Glutamatergic neuron (in vitro differentiated cells): Measurements from ENCODE around the gene ARHGAP32. TPM values are rescaled to one million over a fixed set of nuclear protein-coding genes. Genes with fewer than 3 reads are reported as not detected.

Source experiments
- DNase-seq: peaks from one replicate; pipeline ENCODE4 v3.0.0; 2022
- H3K27ac Mint-ChIP-seq: one replicate; pipeline ENCODE4 v1.8.0; 2020; ENCODE audit warnings: mild to moderate bottlenecking, mixed read lengths, inconsistent platforms; ENCODE audit not compliant: unreplicated experiment
- H3K27me3 Mint-ChIP-seq: one replicate; pipeline ENCODE4 v1.8.0; 2020; ENCODE audit warnings: mild to moderate bottlenecking, moderate library complexity, mixed read lengths, inconsistent platforms; ENCODE audit not compliant: unreplicated experiment
- H3K36me3 Mint-ChIP-seq: one replicate; pipeline ENCODE4 v1.8.0; 2020; ENCODE audit warnings: mild to moderate bottlenecking, mixed read lengths, inconsistent platforms; ENCODE audit not compliant: unreplicated experiment
- H3K4me1 Mint-ChIP-seq: one replicate; pipeline ENCODE4 v1.8.0; 2020; ENCODE audit warnings: mild to moderate bottlenecking, low read depth, mixed read lengths, inconsistent platforms; ENCODE audit not compliant: unreplicated experiment
- H3K4me3 Mint-ChIP-seq: one replicate; pipeline ENCODE4 v1.8.0; 2020; ENCODE audit warnings: mild to moderate bottlenecking, mixed read lengths, inconsistent platforms; ENCODE audit not compliant: unreplicated experiment
- H3K9me3 Mint-ChIP-seq: one replicate; pipeline ENCODE4 v1.8.0; 2020; ENCODE audit warnings: mild to moderate bottlenecking, moderate library complexity, mixed read lengths, inconsistent platforms; ENCODE audit not compliant: unreplicated experiment
- CTCF ChIP-seq: fragments of 200-600 bp; sonication (generic); IDR thresholded peaks from one replicate; pipeline ENCODE4 v1.5.0; 2021; ENCODE audit not compliant: partially characterized antibody, unreplicated experiment
- total RNA-seq: library from RNA; stranded (reverse); fragmentation: NEBNext Ultra II Directional; extraction: Animal tissue kit (Norgen Biotek cat#: 25700); gene quantifications from one replicate; pipeline ENCODE4 v1.2.1, GENCODE V29; 2021; ENCODE audit not compliant: unreplicated experiment

The ARHGAP32 gene
- total RNA-seq, 1 donor from 2014 or later = 45.3 TPM

DNA sequence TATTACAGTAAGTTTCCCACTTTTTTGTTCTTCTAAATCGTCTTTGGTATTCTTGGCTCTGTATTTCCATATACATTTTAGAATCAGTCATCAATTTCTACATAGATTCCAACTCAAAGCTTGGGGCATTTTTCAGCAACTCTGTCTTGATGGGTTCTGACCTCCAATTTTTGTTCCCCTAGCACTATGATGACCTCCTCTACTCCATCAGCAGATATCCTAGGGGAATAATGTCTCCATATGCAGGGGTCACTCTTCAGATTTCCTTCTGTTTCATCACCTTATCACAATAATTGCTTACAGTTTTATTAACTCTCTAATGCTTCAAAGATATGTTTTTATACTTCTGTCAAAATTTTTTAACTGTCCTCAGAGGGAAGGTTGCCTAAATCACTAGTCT is 158.1 kb downstream of the ARHGAP32 start:
- no peak for TF ChIP-seq CTCF
- Mint-ChIP-seq H3K4me1 (peaks cover 7% of the 10 kb centered on the region), H3K27ac (peak overlapping the region; percentile 11), H3K9me3 (peaks cover 4% of the 10 kb centered on the region), H3K27me3 (no peaks in the 10 kb centered on the region), H3K4me3 (no peak overlapping the region), H3K36me3 (peaks cover 25% of the 10 kb centered on the region)
- no peak for DNase-seq

DNA sequence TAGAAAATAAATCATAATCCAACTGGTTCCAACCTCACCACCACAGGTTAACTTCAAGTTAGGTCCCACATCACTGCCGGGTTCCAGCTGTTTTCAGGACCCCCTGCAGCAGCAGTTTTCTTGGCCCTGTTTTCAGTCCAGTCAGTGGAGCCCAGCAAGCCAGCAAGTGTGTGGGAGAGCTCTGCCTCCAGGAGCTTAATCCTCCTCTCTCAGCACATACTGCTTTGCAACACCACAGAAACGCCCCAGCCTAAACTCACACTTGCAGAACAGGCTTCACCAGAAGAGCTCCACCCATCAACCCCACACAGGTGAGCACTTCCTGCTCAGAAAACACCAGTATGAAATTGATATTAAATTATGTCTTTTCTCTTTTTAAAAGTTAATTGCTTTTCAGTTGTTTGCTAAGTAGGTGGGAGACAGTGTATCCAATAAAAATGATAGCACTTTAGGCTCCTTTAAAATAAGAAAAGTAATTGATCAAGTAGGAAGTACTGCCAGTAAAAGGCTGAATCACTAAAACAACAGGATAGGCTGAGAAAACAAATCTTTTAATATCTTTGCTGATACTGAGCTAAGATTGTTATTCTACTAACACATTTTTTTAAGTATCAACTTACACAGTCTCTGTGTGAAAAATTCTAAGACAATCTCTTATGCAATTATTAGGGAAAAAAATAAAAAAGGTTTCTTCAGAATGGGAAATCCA is 168.0 kb downstream of the ARHGAP32 start:
- no peaks in the 10 kb centered on the region for H3K36me3 Mint-ChIP-seq
- peaks cover 3% of the 10 kb centered on the region for H3K9me3 Mint-ChIP-seq
- peaks cover 8% of the 10 kb centered on the region for H3K4me1 Mint-ChIP-seq
- peaks cover 5% of the 10 kb centered on the region for H3K27me3 Mint-ChIP-seq
- H3K4me3 Mint-ChIP-seq = no peak overlapping the region
- H3K27ac Mint-ChIP-seq = no peak overlapping the region
- no peak for DNase-seq
- TF ChIP-seq CTCF = no peak

- Mint-ChIP-seq H3K4me1 (peaks cover 8% of the 10 kb centered on the region), H3K9me3 (no peaks in the 10 kb centered on the region), H3K27me3 (peaks cover 3% of the 10 kb centered on the region), H3K4me3 (no peak overlapping the region), H3K27ac (no peak overlapping the region), H3K36me3 (no peaks in the 10 kb centered on the region)
- no peak for TF ChIP-seq CTCF
- DNase-seq = no peak
Observed at GRCh38 chr11:129021295-129021694, 170.8 kb downstream of the ARHGAP32 start.

DNA sequence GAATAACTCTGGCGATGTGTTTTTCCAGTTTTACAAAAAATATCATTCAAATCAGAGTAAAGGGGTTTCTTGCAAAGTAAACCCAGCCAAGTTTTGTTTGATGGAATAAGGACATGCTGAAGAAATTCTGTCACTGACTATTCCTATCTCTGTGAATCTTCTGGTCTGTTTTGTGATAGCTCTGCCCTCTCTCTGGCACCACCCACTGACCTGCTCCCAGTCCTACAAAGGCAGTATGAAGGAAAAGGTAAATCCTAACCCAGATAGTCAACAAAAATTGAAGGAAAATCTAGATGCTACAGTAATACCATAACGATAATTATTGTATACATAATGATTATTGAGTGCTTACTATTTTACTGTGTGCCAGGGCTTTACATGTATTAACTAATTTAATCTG is 173.1 kb downstream of the ARHGAP32 start:
- DNase-seq = no peak
- no peak for TF ChIP-seq CTCF
- Mint-ChIP-seq H3K4me1 (peaks cover 8% of the 10 kb centered on the region), H3K27me3 (peaks cover 2% of the 10 kb centered on the region), H3K27ac (no peak overlapping the region), H3K36me3 (no peaks in the 10 kb centered on the region), H3K4me3 (no peak overlapping the region), H3K9me3 (no peaks in the 10 kb centered on the region)

DNA sequence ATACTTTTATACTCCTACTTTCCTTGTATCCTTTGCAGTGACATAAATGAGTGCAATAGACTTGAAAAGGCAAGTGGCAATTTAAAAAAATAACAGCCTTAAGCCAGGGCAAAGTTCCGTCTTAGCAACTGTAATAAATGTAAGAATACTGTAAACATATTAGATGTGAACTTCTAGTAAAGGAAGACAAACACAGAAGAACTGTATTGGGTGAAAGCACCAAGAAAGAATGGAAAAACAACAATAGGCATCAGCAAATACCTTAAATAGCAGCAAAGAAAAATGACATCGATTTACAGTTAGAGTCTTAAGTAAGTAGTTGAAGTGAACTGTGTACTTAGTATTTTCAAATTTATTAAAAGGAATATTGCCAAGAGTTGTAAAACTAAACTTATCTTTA is 174.0 kb downstream of the ARHGAP32 start:
- Mint-ChIP-seq H3K4me1 (peaks cover 8% of the 10 kb centered on the region), H3K27me3 (no peaks in the 10 kb centered on the region), H3K36me3 (no peaks in the 10 kb centered on the region), H3K4me3 (no peak overlapping the region), H3K27ac (no peak overlapping the region), H3K9me3 (no peaks in the 10 kb centered on the region)
- DNase-seq = no peak
- no peak for TF ChIP-seq CTCF
